OCI-LY7 (cell line): ENCODE results near the gene PLD5.

Experiments
- CTCF ChIP-seq: fragments of 200-600 bp; sonication (generic); conservative IDR thresholded peaks from 2 replicates; pipeline ENCODE4 v1.5.1; 2014; ENCODE audit warnings: mild to moderate bottlenecking, antibody characterized with exemption, low read length, moderate library complexity, mixed read lengths
- EZH2phosphoT487 ChIP-seq: fragments of 200-600 bp; sonication (generic); IDR thresholded peaks from 2 replicates; pipeline ENCODE4 v1.6.1; 2018; ENCODE audit warnings: low read depth, borderline replicate concordance, mild to moderate bottlenecking, mixed run types, antibody characterized with exemption, low read length, moderate library complexity, mixed read lengths

- TF ChIP-seq CTCF (no peak), EZH2phosphoT487 (no peak)
Measured at GRCh38 chr1:242569867-242570266, 45.4 kb upstream of the PLD5 start.
